ENCODE measurements around the gene BTF3. TPM values are rescaled to one million over a fixed set of nuclear protein-coding genes. Genes with fewer than 3 reads are reported as not detected.

BTF3 gene
- polyA plus RNA-seq, 1 donor from 2014 or later, result 324 TPM

- H3K4me2 ChIP-seq (ENCODE audit: low read length), result no peak overlapping the region
- H3K36me3 ChIP-seq (ENCODE audit: insufficient read depth, low read length), result peaks cover 9% of the 10 kb centered on the region
Measured at GRCh38 chr5:73501406-73501805, 3.2 kb downstream of the BTF3 start.

GRCh38 chr5:73506459-73506955 lies 8.3 kb downstream of the BTF3 start:
- Histone ChIP-seq H2AFZ (ENCODE audit: low read depth, low read length) (no peak overlapping the region), H3F3A (ENCODE audit: insufficient read depth, low read length, poor library complexity, severe bottlenecking) (no peaks in the 10 kb centered on the region), H3K9me3 (ENCODE audit: low read length) (no peaks in the 10 kb centered on the region), H3K27ac (ENCODE audit: low read length) (no peak overlapping the region), H3K4me3 (ENCODE audit: low read length) (no peak overlapping the region), H4K20me1 (ENCODE audit: insufficient read depth) (no peaks in the 10 kb centered on the region), H3K36me3 (ENCODE audit: insufficient read depth, low read length) (peaks cover 9% of the 10 kb centered on the region), H3K4me2 (ENCODE audit: low read length) (no peak overlapping the region), H3K27me3 (ENCODE audit: insufficient read depth, low read depth, low read length) (no peaks in the 10 kb centered on the region), H3K9me2 (ENCODE audit: insufficient read depth, low read length) (no peaks in the 10 kb centered on the region), H3K79me2 (replicated peaks; ENCODE audit: insufficient read depth, low read length) (peaks cover 2% of the 10 kb centered on the region), H3K9ac (ENCODE audit: low read length) (no peak overlapping the region)
- TF ChIP-seq CTCF (IDR thresholded peaks at IDR 0.05; ENCODE audit: poor library complexity, severe bottlenecking) (no peak), MXI1 (conservative IDR thresholded peaks at IDR 0.05; ENCODE audit: poor library complexity, severe bottlenecking) (no peak), RAD21 (conservative IDR thresholded peaks at IDR 0.05) (no peak)

More at GRCh38 chr5:73501406-73501805, 3.2 kb downstream of the BTF3 start:
- H3K79me2 ChIP-seq (replicated peaks; ENCODE audit: insufficient read depth, low read length), result peaks cover 35% of the 10 kb centered on the region
- peaks cover 4% of the 10 kb centered on the region for H3F3A ChIP-seq (ENCODE audit: insufficient read depth, low read length, poor library complexity, severe bottlenecking)
- H3K27me3 ChIP-seq (ENCODE audit: insufficient read depth, low read depth, low read length), result no peaks in the 10 kb centered on the region
- no peak overlapping the region for H3K27ac ChIP-seq (ENCODE audit: low read length)
- H2AFZ ChIP-seq (ENCODE audit: low read depth, low read length), result no peak overlapping the region
- no peak overlapping the region for H3K9ac ChIP-seq (ENCODE audit: low read length)
- H3K4me3 ChIP-seq (ENCODE audit: low read length), result no peak overlapping the region
- TF ChIP-seq TAF1 (IDR thresholded peaks at IDR 0.05; ENCODE audit: low read depth) (no peak), CTCF (IDR thresholded peaks at IDR 0.05; ENCODE audit: poor library complexity, severe bottlenecking) (no peak), EZH2 (IDR thresholded peaks at IDR 0.05; ENCODE audit: borderline replicate concordance, insufficient read depth, low read length, poor library complexity, severe bottlenecking) (no peak), RAD21 (conservative IDR thresholded peaks at IDR 0.05) (no peak), SMC3 (conservative IDR thresholded peaks at IDR 0.05; ENCODE audit: poor library complexity) (no peak), EP300 (conservative IDR thresholded peaks at IDR 0.05; ENCODE audit: poor library complexity, severe bottlenecking) (no peak), POLR2AphosphoS5 (IDR thresholded peaks at IDR 0.05) (no peak), MXI1 (conservative IDR thresholded peaks at IDR 0.05; ENCODE audit: poor library complexity, severe bottlenecking) (no peak), REST (IDR thresholded peaks at IDR 0.05; ENCODE audit: borderline replicate concordance) (no peak)
- no peaks in the 10 kb centered on the region for H4K20me1 ChIP-seq (ENCODE audit: insufficient read depth)
- no peaks in the 10 kb centered on the region for H3K9me3 ChIP-seq (ENCODE audit: low read length)
- no peaks in the 10 kb centered on the region for H3K9me2 ChIP-seq (ENCODE audit: insufficient read depth, low read length)
